Gastroesophageal sphincter (tissue), 3 donors: ENCODE results near the gene PADI2.

Source experiments
- EP300 ChIP-seq: sonication (generic); formaldehyde crosslinking; IDR thresholded peaks from one replicate; pipeline ENCODE4 v1.6.1; 2017; ENCODE audit warnings: antibody characterized with exemption, mild to moderate bottlenecking
- POLR2A ChIP-seq, 2 donors: fragments of 450-650 bp; IDR thresholded peaks; one replicate each; pipeline ENCODE4 v1.6.1; 2017; ENCODE audit warnings: antibody characterized with exemption in 2 of 2, mild to moderate bottlenecking in 2 of 2, moderate library complexity in 1 of 2
- POLR2AphosphoS5 ChIP-seq: sonication (generic); formaldehyde crosslinking; IDR thresholded peaks from one replicate; pipeline ENCODE4 v1.6.1; 2017; ENCODE audit warnings: antibody characterized with exemption
- TF ChIP-seq, protein P1 (sequence below), 4 experiments: fragments of 200-600 bp in 2 of 4; fragments of 450-650 bp in 2 of 4; sonication (generic) in 1 of 4; IDR thresholded peaks; one replicate each; pipeline ENCODE4 v1.5.1; 2017 to 2019; ENCODE audit warnings: antibody characterized with exemption in 4 of 4, mild to moderate bottlenecking in 2 of 4, moderate library complexity in 2 of 4

DNA sequence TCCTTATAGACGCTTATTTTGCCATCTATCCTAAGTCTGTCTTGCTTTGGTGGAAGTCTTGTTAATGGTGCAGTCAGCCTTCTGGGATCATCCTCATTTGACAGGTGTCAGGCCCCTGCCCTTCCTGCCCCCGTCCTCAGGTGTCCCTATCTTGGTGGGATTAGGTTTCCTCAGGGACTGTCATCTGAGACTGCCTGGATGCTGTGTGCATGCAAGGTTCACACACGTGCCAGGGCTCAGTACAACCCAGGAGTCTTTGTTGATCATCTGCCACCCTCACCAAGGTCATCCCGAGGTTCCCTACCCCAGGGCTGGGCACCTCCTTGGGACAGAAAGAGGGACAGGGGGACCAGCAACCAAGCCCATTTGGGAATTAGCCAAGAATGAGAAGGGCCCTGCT, 18.0 kb downstream of the PADI2 start:
- TF ChIP-seq POLR2AphosphoS5 (no peak), EP300 (no peak), POLR2A (IDR thresholded peaks at IDR 0.05) (no peak)
- TF ChIP-seq, protein P1, sequence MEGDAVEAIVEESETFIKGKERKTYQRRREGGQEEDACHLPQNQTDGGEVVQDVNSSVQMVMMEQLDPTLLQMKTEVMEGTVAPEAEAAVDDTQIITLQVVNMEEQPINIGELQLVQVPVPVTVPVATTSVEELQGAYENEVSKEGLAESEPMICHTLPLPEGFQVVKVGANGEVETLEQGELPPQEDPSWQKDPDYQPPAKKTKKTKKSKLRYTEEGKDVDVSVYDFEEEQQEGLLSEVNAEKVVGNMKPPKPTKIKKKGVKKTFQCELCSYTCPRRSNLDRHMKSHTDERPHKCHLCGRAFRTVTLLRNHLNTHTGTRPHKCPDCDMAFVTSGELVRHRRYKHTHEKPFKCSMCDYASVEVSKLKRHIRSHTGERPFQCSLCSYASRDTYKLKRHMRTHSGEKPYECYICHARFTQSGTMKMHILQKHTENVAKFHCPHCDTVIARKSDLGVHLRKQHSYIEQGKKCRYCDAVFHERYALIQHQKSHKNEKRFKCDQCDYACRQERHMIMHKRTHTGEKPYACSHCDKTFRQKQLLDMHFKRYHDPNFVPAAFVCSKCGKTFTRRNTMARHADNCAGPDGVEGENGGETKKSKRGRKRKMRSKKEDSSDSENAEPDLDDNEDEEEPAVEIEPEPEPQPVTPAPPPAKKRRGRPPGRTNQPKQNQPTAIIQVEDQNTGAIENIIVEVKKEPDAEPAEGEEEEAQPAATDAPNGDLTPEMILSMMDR (IDR thresholded peaks at IDR 0.05): no peak
